Stimulated activated effector memory CD8-positive, alpha-beta T cell treated with anti-CD3 and anti-CD28 coated beads, Interleukin-12 subunit alpha, Interleukin-12 subunit beta, amount 100 ng/mL, for 72 hours (primary cell): ENCODE results near the gene NDUFB10.
A peak's percentile ranks its signal among the peaks of the same experiment; 100 is the strongest.
"Not testable (repeated sequence)": the region's sequence is repeated elsewhere in the genome, so short reads cannot be mapped to it uniquely, and the experiment has no call there.

Experiments used
- ATAC-seq: fragments of 150-1000 bp; cut with Tn5 transposase; 2 replicates; pipeline ENCODE4 v1.10.0; 2021
- DNase-seq, 2 donors: peaks; one replicate each; pipeline ENCODE4 v3.0.0; 2021 to 2022; ENCODE audit warnings: low spot score in 2 of 2
- H3K27ac Mint-ChIP-seq: one replicate; pipeline ENCODE4 v1.8.0; 2022; ENCODE audit warnings: mild to moderate bottlenecking, mixed read lengths
- H3K36me3 Mint-ChIP-seq: one replicate; pipeline ENCODE4 v1.8.0; 2022; ENCODE audit warnings: mild to moderate bottlenecking, mixed read lengths
- H3K4me1 Mint-ChIP-seq: one replicate; pipeline ENCODE4 v1.8.0; 2022; ENCODE audit warnings: mixed read lengths
- H3K4me3 Mint-ChIP-seq: one replicate; pipeline ENCODE4 v1.8.0; 2022; ENCODE audit warnings: mild to moderate bottlenecking, mixed read lengths
- H3K9me3 Mint-ChIP-seq: one replicate; pipeline ENCODE4 v1.8.0; 2022; ENCODE audit warnings: mixed read lengths

NDUFB10 gene

GRCh38 chr16:1919327-1919998 lies 39.9 kb upstream of the NDUFB10 start:
- no peak overlapping the region for H3K4me3 Mint-ChIP-seq
- no peak for DNase-seq
- no peak overlapping the region for H3K27ac Mint-ChIP-seq
- H3K4me1 Mint-ChIP-seq, result peaks cover 6% of the 10 kb centered on the region
- no peaks in the 10 kb centered on the region for H3K9me3 Mint-ChIP-seq
- H3K36me3 Mint-ChIP-seq, result no peaks in the 10 kb centered on the region
- ATAC-seq, result no peak

- not testable (repeated sequence) for H3K27ac Mint-ChIP-seq
Measured at GRCh38 chr16:1920122-1920521, 39.2 kb upstream of the NDUFB10 start.

GRCh38 chr16:1920727-1921171 lies 38.6 kb upstream of the NDUFB10 start:
- H3K9me3 Mint-ChIP-seq, result no peaks in the 10 kb centered on the region
- H3K36me3 Mint-ChIP-seq, result no peaks in the 10 kb centered on the region
- H3K4me3 Mint-ChIP-seq, result no peak overlapping the region
- no peak overlapping the region for H3K27ac Mint-ChIP-seq
- DNase-seq, result no peak
- peaks cover 6% of the 10 kb centered on the region for H3K4me1 Mint-ChIP-seq
- peak; percentile 47 for ATAC-seq

More at GRCh38 chr16:1920122-1920521, 39.2 kb upstream of the NDUFB10 start:
- H3K4me1 Mint-ChIP-seq, H3K36me3 Mint-ChIP-seq, ATAC-seq, DNase-seq, H3K9me3 Mint-ChIP-seq, H3K4me3 Mint-ChIP-seq: not testable (repeated sequence)

GRCh38 chr16:1922357-1922756 lies 37.0 kb upstream of the NDUFB10 start:
- no peak for DNase-seq
- Mint-ChIP-seq H3K4me3 (no peak overlapping the region), H3K27ac (no peak overlapping the region), H3K9me3 (no peaks in the 10 kb centered on the region), H3K4me1 (peaks cover 6% of the 10 kb centered on the region), H3K36me3 (no peaks in the 10 kb centered on the region)
- ATAC-seq, result no peak

- no peak for DNase-seq
- H3K27ac Mint-ChIP-seq, result no peak overlapping the region
- peaks cover 6% of the 10 kb centered on the region for H3K4me1 Mint-ChIP-seq
- H3K9me3 Mint-ChIP-seq, result no peaks in the 10 kb centered on the region
- no peak overlapping the region for H3K4me3 Mint-ChIP-seq
- ATAC-seq, result no peak
- no peaks in the 10 kb centered on the region for H3K36me3 Mint-ChIP-seq
Measured at GRCh38 chr16:1923299-1924034, 35.9 kb upstream of the NDUFB10 start.

- ATAC-seq, result no peak
- no peak for DNase-seq
- no peaks in the 10 kb centered on the region for H3K36me3 Mint-ChIP-seq
- no peak overlapping the region for H3K4me3 Mint-ChIP-seq
- H3K27ac Mint-ChIP-seq, result no peak overlapping the region
- H3K4me1 Mint-ChIP-seq, result peaks cover 6% of the 10 kb centered on the region
- H3K9me3 Mint-ChIP-seq, result no peaks in the 10 kb centered on the region
Measured at GRCh38 chr16:1924095-1924494, 35.2 kb upstream of the NDUFB10 start.

- no peak overlapping the region for H3K27ac Mint-ChIP-seq
- ATAC-seq, result no peak
- DNase-seq, result no peak
- no peaks in the 10 kb centered on the region for H3K36me3 Mint-ChIP-seq
- no peaks in the 10 kb centered on the region for H3K9me3 Mint-ChIP-seq
- no peaks in the 10 kb centered on the region for H3K4me1 Mint-ChIP-seq
- H3K4me3 Mint-ChIP-seq, result no peak overlapping the region
Measured at GRCh38 chr16:1926271-1926670, 33.1 kb upstream of the NDUFB10 start.

GRCh38 chr16:1929105-1929504 lies 30.2 kb upstream of the NDUFB10 start:
- Mint-ChIP-seq H3K27ac (no peak overlapping the region), H3K4me3 (peak overlapping the region; percentile 55), H3K4me1 (no peaks in the 10 kb centered on the region), H3K36me3 (no peaks in the 10 kb centered on the region), H3K9me3 (no peaks in the 10 kb centered on the region)
- ATAC-seq (peak; percentile 25), DNase-seq (no peak)

- Mint-ChIP-seq H3K4me3 (peak overlapping the region; percentile 55), H3K9me3 (no peaks in the 10 kb centered on the region), H3K36me3 (no peaks in the 10 kb centered on the region), H3K4me1 (no peaks in the 10 kb centered on the region), H3K27ac (no peak overlapping the region)
- peak; percentile 99 to 100 for DNase-seq
- ATAC-seq, result peak; percentile 93
Measured at GRCh38 chr16:1929578-1930337, 29.6 kb upstream of the NDUFB10 start.

GRCh38 chr16:1930338-1930720 lies 29.0 kb upstream of the NDUFB10 start:
- Mint-ChIP-seq H3K4me3 (no peak overlapping the region), H3K27ac (no peak overlapping the region), H3K4me1 (no peaks in the 10 kb centered on the region)

GRCh38 chr16:1932050-1933028 lies 27.0 kb upstream of the NDUFB10 start:
- no peak for DNase-seq
- Mint-ChIP-seq H3K27ac (no peak overlapping the region), H3K4me1 (no peaks in the 10 kb centered on the region), H3K9me3 (no peaks in the 10 kb centered on the region), H3K36me3 (peaks cover 5% of the 10 kb centered on the region), H3K4me3 (no peak overlapping the region)
- ATAC-seq, result no peak

More at GRCh38 chr16:1930338-1930720, 29.0 kb upstream of the NDUFB10 start:
- Mint-ChIP-seq H3K36me3 (no peaks in the 10 kb centered on the region), H3K9me3 (no peaks in the 10 kb centered on the region)
- DNase-seq, result no peak
- ATAC-seq, result no peak

GRCh38 chr16:1933097-1933661 lies 26.2 kb upstream of the NDUFB10 start:
- Mint-ChIP-seq H3K36me3 (peaks cover 13% of the 10 kb centered on the region), H3K4me3 (no peak overlapping the region), H3K4me1 (no peaks in the 10 kb centered on the region), H3K27ac (no peak overlapping the region), H3K9me3 (no peaks in the 10 kb centered on the region)
- DNase-seq, result no peak
- no peak for ATAC-seq

- no peaks in the 10 kb centered on the region for H3K9me3 Mint-ChIP-seq
- no peak for ATAC-seq
- H3K4me1 Mint-ChIP-seq, result peaks cover 8% of the 10 kb centered on the region
- no peak overlapping the region for H3K27ac Mint-ChIP-seq
- H3K36me3 Mint-ChIP-seq, result peaks cover 45% of the 10 kb centered on the region
- no peak overlapping the region for H3K4me3 Mint-ChIP-seq
- DNase-seq, result no peak
Measured at GRCh38 chr16:1936945-1937479, 22.3 kb upstream of the NDUFB10 start.

- DNase-seq (no peak), ATAC-seq (no peak)
- Mint-ChIP-seq H3K36me3 (peaks cover 45% of the 10 kb centered on the region), H3K9me3 (no peaks in the 10 kb centered on the region), H3K27ac (no peak overlapping the region), H3K4me3 (no peak overlapping the region), H3K4me1 (peaks cover 12% of the 10 kb centered on the region)
Measured at GRCh38 chr16:1938316-1938715, 21.0 kb upstream of the NDUFB10 start.
